Measurements from ENCODE around the gene HYAL1.

Gene HYAL1

GRCh38 chr3:50325497-50326181 is 22.3 kb upstream of the HYAL1 start:
- DNase-seq (ENCODE audit: low read depth): no peak
- TF ChIP-seq, protein P1, sequence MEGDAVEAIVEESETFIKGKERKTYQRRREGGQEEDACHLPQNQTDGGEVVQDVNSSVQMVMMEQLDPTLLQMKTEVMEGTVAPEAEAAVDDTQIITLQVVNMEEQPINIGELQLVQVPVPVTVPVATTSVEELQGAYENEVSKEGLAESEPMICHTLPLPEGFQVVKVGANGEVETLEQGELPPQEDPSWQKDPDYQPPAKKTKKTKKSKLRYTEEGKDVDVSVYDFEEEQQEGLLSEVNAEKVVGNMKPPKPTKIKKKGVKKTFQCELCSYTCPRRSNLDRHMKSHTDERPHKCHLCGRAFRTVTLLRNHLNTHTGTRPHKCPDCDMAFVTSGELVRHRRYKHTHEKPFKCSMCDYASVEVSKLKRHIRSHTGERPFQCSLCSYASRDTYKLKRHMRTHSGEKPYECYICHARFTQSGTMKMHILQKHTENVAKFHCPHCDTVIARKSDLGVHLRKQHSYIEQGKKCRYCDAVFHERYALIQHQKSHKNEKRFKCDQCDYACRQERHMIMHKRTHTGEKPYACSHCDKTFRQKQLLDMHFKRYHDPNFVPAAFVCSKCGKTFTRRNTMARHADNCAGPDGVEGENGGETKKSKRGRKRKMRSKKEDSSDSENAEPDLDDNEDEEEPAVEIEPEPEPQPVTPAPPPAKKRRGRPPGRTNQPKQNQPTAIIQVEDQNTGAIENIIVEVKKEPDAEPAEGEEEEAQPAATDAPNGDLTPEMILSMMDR (conservative IDR thresholded peaks at IDR 0.05; ENCODE audit: low read depth, low read length): no peak
- no peak overlapping the region for H3K4me3 ChIP-seq (ENCODE audit: low read length)

GRCh38 chr3:50325113-50325480 is 21.7 kb upstream of the HYAL1 start:
- TF ChIP-seq, protein P1 (conservative IDR thresholded peaks at IDR 0.05; ENCODE audit: low read depth, low read length): no peak
- DNase-seq (ENCODE audit: low read depth): no peak
- no peak overlapping the region for H3K4me3 ChIP-seq (ENCODE audit: low read length)

- no peak for DNase-seq (ENCODE audit: low read depth)
- TF ChIP-seq, protein P1 (conservative IDR thresholded peaks at IDR 0.05; ENCODE audit: low read depth, low read length): peak; percentile 95
- no peak overlapping the region for H3K4me3 ChIP-seq (ENCODE audit: low read length)
Observed at GRCh38 chr3:50324351-50325112, 21.2 kb upstream of the HYAL1 start.

DNA sequence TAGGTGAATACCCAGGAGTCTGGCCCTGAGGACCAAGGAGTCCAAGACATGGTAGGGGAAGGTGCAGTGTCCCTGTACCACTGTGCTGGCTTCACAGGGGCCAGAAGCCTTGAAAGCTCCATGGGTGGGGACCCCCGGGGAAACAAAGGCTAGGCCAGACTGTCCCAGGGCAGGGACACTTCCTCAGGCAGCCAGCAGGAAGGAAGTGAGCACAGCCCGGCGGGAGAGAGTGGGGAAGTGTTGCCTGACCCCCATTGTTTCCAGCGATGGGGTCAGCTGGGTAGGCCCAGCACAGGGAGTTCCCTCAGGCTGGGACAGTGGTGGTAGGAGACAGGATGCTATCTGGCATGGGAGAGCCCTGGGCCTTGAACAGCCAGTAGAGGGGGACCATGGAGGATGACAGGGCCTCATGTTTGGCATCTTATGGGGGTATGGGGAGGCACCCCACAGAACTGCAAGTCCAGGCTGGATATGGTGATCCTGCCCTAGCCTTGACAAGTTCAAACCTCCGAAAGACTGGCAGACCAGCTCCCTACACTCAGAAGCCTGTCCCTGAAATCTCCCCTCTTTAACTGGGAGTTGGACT is 20.3 kb upstream of the HYAL1 start:
- no peak for DNase-seq (ENCODE audit: low read depth)
- TF ChIP-seq, protein P1 (conservative IDR thresholded peaks at IDR 0.05; ENCODE audit: low read depth, low read length): no peak
- H3K4me3 ChIP-seq (ENCODE audit: low read length): no peak overlapping the region

GRCh38 chr3:50323092-50323600 is 19.8 kb upstream of the HYAL1 start:
- H3K4me3 ChIP-seq (ENCODE audit: low read length): no peak overlapping the region
- TF ChIP-seq, protein P1 (conservative IDR thresholded peaks at IDR 0.05; ENCODE audit: low read depth, low read length): no peak
- no peak for DNase-seq (ENCODE audit: low read depth)

- no peak for DNase-seq (ENCODE audit: low read depth)
- peak within 1 kb of the TSS; percentile 90 for H3K4me3 ChIP-seq (ENCODE audit: low read length)
- TF ChIP-seq, protein P1 (conservative IDR thresholded peaks at IDR 0.05; ENCODE audit: low read depth, low read length): no peak
Observed at GRCh38 chr3:50322386-50323091, 19.2 kb upstream of the HYAL1 start, which contains the start of gene HYAL2. Gene HYAL2 (minus strand): TSS chr3:50322745. CDS start chr3:50320489, 2,256 bp downstream.
